AG09309 (cell line): ENCODE results near the gene CEP135.
"Not testable (repeated sequence)": the region's sequence is repeated elsewhere in the genome, so short reads cannot be mapped to it uniquely, and the experiment has no call there.

Experiments used
- DNase-seq: peaks from one replicate; pipeline ENCODE4 v3.0.0-alpha.2; 2010; ENCODE audit warnings: low read depth
- H3K4me3 ChIP-seq: 2 replicates; pipeline ENCODE4 v1.5.1; 2011; ENCODE audit warnings: mild to moderate bottlenecking, low read depth, low read length, moderate library complexity; ENCODE audit not compliant: control insufficient read depth
- TF ChIP-seq, protein P1 (sequence below): IDR thresholded peaks from 2 replicates; pipeline ENCODE4 v1.5.1; 2011; ENCODE audit warnings: mild to moderate bottlenecking, low read depth, low read length, inconsistent platforms; ENCODE audit not compliant: insufficient read depth, control insufficient read depth; ENCODE audit errors: missing control alignments

Gene CEP135

DNA sequence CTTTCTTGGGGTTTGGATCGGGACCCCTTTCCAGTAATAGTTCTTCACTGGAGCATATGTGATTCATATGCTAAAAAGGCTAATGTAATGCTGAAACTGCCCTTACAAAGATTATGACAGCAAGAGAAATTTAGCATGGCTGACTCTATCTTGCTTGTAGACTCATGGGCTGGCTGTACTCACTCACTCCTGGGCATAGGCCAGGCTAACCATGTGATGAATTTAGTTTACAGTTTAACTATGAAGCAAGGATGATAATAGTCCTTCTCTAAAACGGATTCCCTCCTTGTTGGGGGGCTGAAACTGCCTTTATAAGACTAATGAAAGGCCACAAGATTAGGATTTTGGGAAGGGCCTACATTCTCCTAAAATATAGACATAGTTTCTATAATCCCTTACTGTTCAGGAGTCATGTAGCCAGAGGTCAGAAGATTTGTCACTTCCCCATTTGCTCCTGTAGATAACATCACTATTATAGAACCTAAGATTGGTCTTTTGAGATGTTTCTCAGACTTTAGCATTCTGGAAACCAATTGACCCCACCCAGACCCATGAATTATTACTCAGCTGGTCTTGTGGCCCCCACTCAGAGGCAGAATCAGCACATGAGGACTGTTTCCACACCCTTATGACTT lies 20.8 kb upstream of the CEP135 start:
- TF ChIP-seq, protein P1, sequence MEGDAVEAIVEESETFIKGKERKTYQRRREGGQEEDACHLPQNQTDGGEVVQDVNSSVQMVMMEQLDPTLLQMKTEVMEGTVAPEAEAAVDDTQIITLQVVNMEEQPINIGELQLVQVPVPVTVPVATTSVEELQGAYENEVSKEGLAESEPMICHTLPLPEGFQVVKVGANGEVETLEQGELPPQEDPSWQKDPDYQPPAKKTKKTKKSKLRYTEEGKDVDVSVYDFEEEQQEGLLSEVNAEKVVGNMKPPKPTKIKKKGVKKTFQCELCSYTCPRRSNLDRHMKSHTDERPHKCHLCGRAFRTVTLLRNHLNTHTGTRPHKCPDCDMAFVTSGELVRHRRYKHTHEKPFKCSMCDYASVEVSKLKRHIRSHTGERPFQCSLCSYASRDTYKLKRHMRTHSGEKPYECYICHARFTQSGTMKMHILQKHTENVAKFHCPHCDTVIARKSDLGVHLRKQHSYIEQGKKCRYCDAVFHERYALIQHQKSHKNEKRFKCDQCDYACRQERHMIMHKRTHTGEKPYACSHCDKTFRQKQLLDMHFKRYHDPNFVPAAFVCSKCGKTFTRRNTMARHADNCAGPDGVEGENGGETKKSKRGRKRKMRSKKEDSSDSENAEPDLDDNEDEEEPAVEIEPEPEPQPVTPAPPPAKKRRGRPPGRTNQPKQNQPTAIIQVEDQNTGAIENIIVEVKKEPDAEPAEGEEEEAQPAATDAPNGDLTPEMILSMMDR = no peak
- no peak overlapping the region for H3K4me3 ChIP-seq
- no peak for DNase-seq

DNA sequence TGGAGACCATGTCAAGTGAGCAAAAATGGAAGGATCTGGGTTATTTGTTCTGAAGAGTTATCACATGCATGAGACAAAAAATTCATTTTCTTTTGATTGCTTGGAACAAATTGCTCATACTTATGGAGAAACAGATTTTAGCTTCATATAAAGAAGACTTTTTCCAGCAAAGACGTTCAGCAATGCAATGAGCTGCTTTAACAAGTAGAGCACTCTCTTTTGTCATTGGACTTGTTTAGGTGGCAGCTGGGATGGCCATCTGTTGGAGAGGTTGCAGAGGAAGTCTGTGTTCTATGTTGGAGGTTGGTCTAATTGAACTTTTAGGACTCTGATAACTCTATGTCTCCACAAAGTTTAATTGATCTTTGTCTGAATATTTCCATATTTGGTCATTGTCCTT lies 19.9 kb upstream of the CEP135 start:
- no peak overlapping the region for H3K4me3 ChIP-seq
- TF ChIP-seq, protein P1 = no peak

GRCh38 chr4:55931043-55931442 lies 17.7 kb upstream of the CEP135 start:
- no peak overlapping the region for H3K4me3 ChIP-seq
- DNase-seq = no peak
- TF ChIP-seq, protein P1 = no peak

More for the DNA sequence above, 19.9 kb upstream of the CEP135 start:
- no peak for DNase-seq

DNA sequence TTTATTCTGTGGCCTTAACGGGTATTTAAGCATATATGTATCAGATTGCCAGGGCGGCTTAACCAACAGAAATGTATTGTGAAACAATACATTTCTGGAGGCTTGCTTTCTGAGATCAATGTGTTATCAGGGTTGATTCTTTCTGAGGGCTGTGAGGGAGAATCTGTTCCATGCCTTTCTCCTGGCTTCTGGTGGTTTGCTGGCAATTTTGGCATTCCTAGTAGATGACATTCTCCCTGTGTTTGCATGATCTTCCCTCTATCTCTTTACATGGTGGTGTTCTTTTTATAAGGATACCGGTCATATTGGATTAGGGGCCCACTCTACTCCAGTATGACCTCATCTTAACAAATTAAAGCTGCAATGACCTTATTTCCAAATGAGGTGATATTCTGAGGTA lies 16.9 kb upstream of the CEP135 start:
- TF ChIP-seq, protein P1 = no peak
- DNase-seq = no peak
- H3K4me3 ChIP-seq = no peak overlapping the region

DNA sequence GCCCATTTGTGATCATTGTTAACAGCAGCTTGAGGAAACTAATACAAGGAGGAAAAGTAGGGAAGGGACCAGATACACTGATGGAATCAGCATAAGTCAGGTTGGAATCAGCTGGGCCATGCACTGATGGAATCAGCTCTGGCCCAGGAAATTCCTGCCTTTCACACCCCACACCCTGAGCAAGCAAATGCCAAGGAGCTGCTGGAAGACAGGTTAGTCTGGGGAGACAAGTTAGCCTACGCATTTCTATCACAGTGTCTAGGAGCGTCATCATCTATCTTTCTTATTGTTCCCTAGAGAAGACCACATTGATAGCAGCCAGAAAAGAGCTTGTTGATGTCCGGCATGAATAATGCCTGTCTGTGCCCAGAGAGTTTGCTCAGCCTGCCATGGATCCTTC lies 16.2 kb upstream of the CEP135 start:
- no peak overlapping the region for H3K4me3 ChIP-seq
- DNase-seq = no peak
- TF ChIP-seq, protein P1 = no peak

DNA sequence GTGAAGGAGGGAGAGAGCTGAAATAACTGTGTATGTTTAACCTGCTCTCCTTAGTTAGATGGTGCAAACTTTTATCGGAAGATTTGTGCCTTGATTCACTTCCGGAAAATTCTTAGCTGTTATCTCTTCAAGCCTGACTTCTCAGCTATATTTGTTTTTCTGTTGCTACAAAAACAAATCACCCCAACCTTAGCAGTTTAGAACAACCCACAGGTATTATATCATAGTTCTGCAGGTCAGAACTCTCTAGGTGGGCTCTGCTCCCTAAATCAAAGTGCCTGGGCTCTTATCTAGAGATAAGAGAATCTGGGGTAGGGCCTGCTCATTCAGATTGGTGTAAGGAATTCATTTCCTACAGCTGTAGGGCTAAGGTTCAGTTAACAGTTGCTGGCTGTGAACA lies 15.1 kb upstream of the CEP135 start:
- DNase-seq = no peak
- H3K4me3 ChIP-seq = no peak overlapping the region
- TF ChIP-seq, protein P1 = no peak

GRCh38 chr4:55935907-55936306 lies 12.8 kb upstream of the CEP135 start:
- DNase-seq = not testable (repeated sequence)

More at GRCh38 chr4:55935907-55936306, 12.8 kb upstream of the CEP135 start:
- not testable (repeated sequence) for H3K4me3 ChIP-seq
